ENCODE data around the gene SPTLC1.

DNA sequence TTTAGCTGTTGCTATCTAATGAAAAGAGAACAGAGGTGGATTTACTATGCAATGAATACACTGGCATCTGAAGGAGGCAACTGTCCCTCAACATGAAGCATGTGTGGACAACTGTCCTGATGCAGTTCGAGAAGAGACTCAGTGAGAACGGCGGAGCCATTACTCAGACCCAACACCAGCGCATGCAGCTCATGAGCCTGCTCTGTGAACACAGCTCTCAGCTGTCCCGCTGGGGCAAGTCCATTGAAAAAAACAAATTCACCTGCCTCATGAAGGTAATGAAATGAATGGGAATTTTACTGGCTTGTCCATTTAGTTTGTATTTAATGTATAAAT, 78.8 kb downstream of the SPTLC1 start:
- TF ChIP-seq, protein P1, sequence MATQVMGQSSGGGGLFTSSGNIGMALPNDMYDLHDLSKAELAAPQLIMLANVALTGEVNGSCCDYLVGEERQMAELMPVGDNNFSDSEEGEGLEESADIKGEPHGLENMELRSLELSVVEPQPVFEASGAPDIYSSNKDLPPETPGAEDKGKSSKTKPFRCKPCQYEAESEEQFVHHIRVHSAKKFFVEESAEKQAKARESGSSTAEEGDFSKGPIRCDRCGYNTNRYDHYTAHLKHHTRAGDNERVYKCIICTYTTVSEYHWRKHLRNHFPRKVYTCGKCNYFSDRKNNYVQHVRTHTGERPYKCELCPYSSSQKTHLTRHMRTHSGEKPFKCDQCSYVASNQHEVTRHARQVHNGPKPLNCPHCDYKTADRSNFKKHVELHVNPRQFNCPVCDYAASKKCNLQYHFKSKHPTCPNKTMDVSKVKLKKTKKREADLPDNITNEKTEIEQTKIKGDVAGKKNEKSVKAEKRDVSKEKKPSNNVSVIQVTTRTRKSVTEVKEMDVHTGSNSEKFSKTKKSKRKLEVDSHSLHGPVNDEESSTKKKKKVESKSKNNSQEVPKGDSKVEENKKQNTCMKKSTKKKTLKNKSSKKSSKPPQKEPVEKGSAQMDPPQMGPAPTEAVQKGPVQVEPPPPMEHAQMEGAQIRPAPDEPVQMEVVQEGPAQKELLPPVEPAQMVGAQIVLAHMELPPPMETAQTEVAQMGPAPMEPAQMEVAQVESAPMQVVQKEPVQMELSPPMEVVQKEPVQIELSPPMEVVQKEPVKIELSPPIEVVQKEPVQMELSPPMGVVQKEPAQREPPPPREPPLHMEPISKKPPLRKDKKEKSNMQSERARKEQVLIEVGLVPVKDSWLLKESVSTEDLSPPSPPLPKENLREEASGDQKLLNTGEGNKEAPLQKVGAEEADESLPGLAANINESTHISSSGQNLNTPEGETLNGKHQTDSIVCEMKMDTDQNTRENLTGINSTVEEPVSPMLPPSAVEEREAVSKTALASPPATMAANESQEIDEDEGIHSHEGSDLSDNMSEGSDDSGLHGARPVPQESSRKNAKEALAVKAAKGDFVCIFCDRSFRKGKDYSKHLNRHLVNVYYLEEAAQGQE (IDR thresholded peaks at IDR 0.05; ENCODE audit: borderline replicate concordance): no peak
- TF ChIP-seq, protein P2, sequence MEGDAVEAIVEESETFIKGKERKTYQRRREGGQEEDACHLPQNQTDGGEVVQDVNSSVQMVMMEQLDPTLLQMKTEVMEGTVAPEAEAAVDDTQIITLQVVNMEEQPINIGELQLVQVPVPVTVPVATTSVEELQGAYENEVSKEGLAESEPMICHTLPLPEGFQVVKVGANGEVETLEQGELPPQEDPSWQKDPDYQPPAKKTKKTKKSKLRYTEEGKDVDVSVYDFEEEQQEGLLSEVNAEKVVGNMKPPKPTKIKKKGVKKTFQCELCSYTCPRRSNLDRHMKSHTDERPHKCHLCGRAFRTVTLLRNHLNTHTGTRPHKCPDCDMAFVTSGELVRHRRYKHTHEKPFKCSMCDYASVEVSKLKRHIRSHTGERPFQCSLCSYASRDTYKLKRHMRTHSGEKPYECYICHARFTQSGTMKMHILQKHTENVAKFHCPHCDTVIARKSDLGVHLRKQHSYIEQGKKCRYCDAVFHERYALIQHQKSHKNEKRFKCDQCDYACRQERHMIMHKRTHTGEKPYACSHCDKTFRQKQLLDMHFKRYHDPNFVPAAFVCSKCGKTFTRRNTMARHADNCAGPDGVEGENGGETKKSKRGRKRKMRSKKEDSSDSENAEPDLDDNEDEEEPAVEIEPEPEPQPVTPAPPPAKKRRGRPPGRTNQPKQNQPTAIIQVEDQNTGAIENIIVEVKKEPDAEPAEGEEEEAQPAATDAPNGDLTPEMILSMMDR (IDR thresholded peaks at IDR 0.05; ENCODE audit: poor library complexity, severe bottlenecking): no peak
- no peak for TF ChIP-seq TAF1 (IDR thresholded peaks at IDR 0.05; ENCODE audit: low read depth)
- no peak for TF ChIP-seq POLR2AphosphoS5 (IDR thresholded peaks at IDR 0.05)
- no peak for TF ChIP-seq EZH2 (IDR thresholded peaks at IDR 0.05; ENCODE audit: borderline replicate concordance, insufficient read depth, low read length, poor library complexity, severe bottlenecking)
